ENCODE data around the gene SSTR1.
"Not testable (repeated sequence)": the region's sequence is repeated elsewhere in the genome, so short reads cannot be mapped to it uniquely, and the experiment has no call there.

The SSTR1 gene

GRCh38 chr14:38187528-38187927, 20.2 kb upstream of the SSTR1 start:
- Histone ChIP-seq H3K27me3 (ENCODE audit: control insufficient read depth, insufficient read depth, low read length) (no peaks in the 10 kb centered on the region), H3K36me3 (ENCODE audit: control insufficient read depth, insufficient read depth, low read length) (no peaks in the 10 kb centered on the region; the same call in 1 of the 2 replicates), H3K9me3 (ENCODE audit: control insufficient read depth, insufficient read depth, low read length) (no peaks in the 10 kb centered on the region), H3K27ac (ENCODE audit: low read length) (no peak overlapping the region), H3K4me1 (ENCODE audit: control insufficient read depth, insufficient read depth, low read length) (peaks cover 7% of the 10 kb centered on the region; the same call in 1 of the 2 replicates), H3K4me3 (ENCODE audit: low read length) (no peak overlapping the region)
- no peak for DNase-seq (ENCODE audit: low read depth, low spot score)
- WGBS (ENCODE audit: insufficient coverage, insufficient read length), result no CpG with 5 or more reads among the region's 2 CpGs

- DNase-seq (ENCODE audit: low read depth, low spot score), result no peak
- Histone ChIP-seq H3K4me1 (ENCODE audit: control insufficient read depth, insufficient read depth, low read length) (peaks cover 7% of the 10 kb centered on the region; the same call in 1 of the 2 replicates), H3K27me3 (ENCODE audit: control insufficient read depth, insufficient read depth, low read length) (no peaks in the 10 kb centered on the region), H3K9me3 (ENCODE audit: control insufficient read depth, insufficient read depth, low read length) (no peaks in the 10 kb centered on the region), H3K4me3 (ENCODE audit: low read length) (peak overlapping the region; percentile 1; the same call in 1 of the 2 replicates), H3K27ac (ENCODE audit: low read length) (peak overlapping the region; percentile 98), H3K36me3 (ENCODE audit: control insufficient read depth, insufficient read depth, low read length) (peaks cover 3% of the 10 kb centered on the region; the same call in 1 of the 2 replicates)
- no CpG with 5 or more reads among the region's 4 CpGs for WGBS (ENCODE audit: insufficient coverage, insufficient read length)
These were observed 17.6 kb upstream of the SSTR1 start for GRCh38 chr14:38189930-38190726.

GRCh38 chr14:38190846-38191245, 16.9 kb upstream of the SSTR1 start:
- not testable (repeated sequence) for H3K4me1 ChIP-seq (ENCODE audit: control insufficient read depth, insufficient read depth, low read length); DNase-seq (ENCODE audit: low read depth, low spot score); H3K27me3 ChIP-seq (ENCODE audit: control insufficient read depth, insufficient read depth, low read length); H3K36me3 ChIP-seq (ENCODE audit: control insufficient read depth, insufficient read depth, low read length); H3K9me3 ChIP-seq (ENCODE audit: control insufficient read depth, insufficient read depth, low read length)
- WGBS (ENCODE audit: insufficient coverage, insufficient read length), result no CpG with 5 or more reads among the region's 11 CpGs
- peak overlapping the region; percentile 67 for H3K27ac ChIP-seq (ENCODE audit: low read length)
- peak overlapping the region; percentile 98; the same call in 1 of the 2 replicates for H3K4me3 ChIP-seq (ENCODE audit: low read length)

- H3K4me1 ChIP-seq (ENCODE audit: control insufficient read depth, insufficient read depth, low read length); H3K27me3 ChIP-seq (ENCODE audit: control insufficient read depth, insufficient read depth, low read length); DNase-seq (ENCODE audit: low read depth, low spot score); H3K9me3 ChIP-seq (ENCODE audit: control insufficient read depth, insufficient read depth, low read length); H3K36me3 ChIP-seq (ENCODE audit: control insufficient read depth, insufficient read depth, low read length): not testable (repeated sequence)
- no CpG with 5 or more reads among the region's 10 CpGs for WGBS (ENCODE audit: insufficient coverage, insufficient read length)
- H3K4me3 ChIP-seq (ENCODE audit: low read length), result peak overlapping the region; percentile 98; the same call in 1 of the 2 replicates
- peak overlapping the region; percentile 67 for H3K27ac ChIP-seq (ENCODE audit: low read length)
These were observed 16.2 kb upstream of the SSTR1 start for GRCh38 chr14:38191491-38191890.

- Histone ChIP-seq H3K36me3 (ENCODE audit: control insufficient read depth, insufficient read depth, low read length) (peaks cover 30% of the 10 kb centered on the region; the same call in 1 of the 2 replicates), H3K27ac (ENCODE audit: low read length) (peak overlapping the region; percentile 88), H3K27me3 (ENCODE audit: control insufficient read depth, insufficient read depth, low read length) (no peaks in the 10 kb centered on the region), H3K9me3 (ENCODE audit: control insufficient read depth, insufficient read depth, low read length) (no peaks in the 10 kb centered on the region), H3K4me3 (ENCODE audit: low read length) (no peak overlapping the region), H3K4me1 (ENCODE audit: control insufficient read depth, insufficient read depth, low read length) (no peaks in the 10 kb centered on the region)
- no peak for DNase-seq (ENCODE audit: low read depth, low spot score)
These were observed 10.5 kb upstream of the SSTR1 start for GRCh38 chr14:38197001-38197783.

- WGBS (ENCODE audit: insufficient coverage, insufficient read length), result no CpG with 5 or more reads among the region's 2 CpGs
- DNase-seq (ENCODE audit: low read depth, low spot score), result no peak
- no peak overlapping the region for H3K4me3 ChIP-seq (ENCODE audit: low read length)
- H3K9me3 ChIP-seq (ENCODE audit: control insufficient read depth, insufficient read depth, low read length), result no peaks in the 10 kb centered on the region
- H3K4me1 ChIP-seq (ENCODE audit: control insufficient read depth, insufficient read depth, low read length), result no peaks in the 10 kb centered on the region
- peaks cover 30% of the 10 kb centered on the region; the same call in 1 of the 2 replicates for H3K36me3 ChIP-seq (ENCODE audit: control insufficient read depth, insufficient read depth, low read length)
- H3K27ac ChIP-seq (ENCODE audit: low read length), result no peak overlapping the region
- no peaks in the 10 kb centered on the region for H3K27me3 ChIP-seq (ENCODE audit: control insufficient read depth, insufficient read depth, low read length)
These were observed 9.8 kb upstream of the SSTR1 start for GRCh38 chr14:38197784-38198335.

- Histone ChIP-seq H3K36me3 (ENCODE audit: control insufficient read depth, insufficient read depth, low read length) (peaks cover 30% of the 10 kb centered on the region; the same call in 1 of the 2 replicates), H3K9me3 (ENCODE audit: control insufficient read depth, insufficient read depth, low read length) (no peaks in the 10 kb centered on the region), H3K27me3 (ENCODE audit: control insufficient read depth, insufficient read depth, low read length) (no peaks in the 10 kb centered on the region), H3K27ac (ENCODE audit: low read length) (no peak overlapping the region), H3K4me3 (ENCODE audit: low read length) (no peak overlapping the region), H3K4me1 (ENCODE audit: control insufficient read depth, insufficient read depth, low read length) (no peaks in the 10 kb centered on the region)
- WGBS (ENCODE audit: insufficient coverage, insufficient read length), result no CpG with 5 or more reads among the region's 4 CpGs
- DNase-seq (ENCODE audit: low read depth, low spot score), result no peak
These were observed 9.3 kb upstream of the SSTR1 start for GRCh38 chr14:38198425-38198824.

GRCh38 chr14:38199076-38199475, 8.6 kb upstream of the SSTR1 start:
- no peaks in the 10 kb centered on the region for H3K27me3 ChIP-seq (ENCODE audit: control insufficient read depth, insufficient read depth, low read length)

GRCh38 chr14:38199739-38200138, 8.0 kb upstream of the SSTR1 start:
- H3K4me3 ChIP-seq (ENCODE audit: low read length), result no peak overlapping the region
- no peaks in the 10 kb centered on the region for H3K4me1 ChIP-seq (ENCODE audit: control insufficient read depth, insufficient read depth, low read length)
- H3K9me3 ChIP-seq (ENCODE audit: control insufficient read depth, insufficient read depth, low read length), result no peaks in the 10 kb centered on the region
- no peak overlapping the region for H3K27ac ChIP-seq (ENCODE audit: low read length)
- DNase-seq (ENCODE audit: low read depth, low spot score), result no peak
- no CpG with 5 or more reads among the region's 1 CpG for WGBS (ENCODE audit: insufficient coverage, insufficient read length)
- H3K36me3 ChIP-seq (ENCODE audit: control insufficient read depth, insufficient read depth, low read length), result peaks cover 27% of the 10 kb centered on the region; the same call in 1 of the 2 replicates
- H3K27me3 ChIP-seq (ENCODE audit: control insufficient read depth, insufficient read depth, low read length), result no peaks in the 10 kb centered on the region

More at GRCh38 chr14:38199076-38199475, 8.6 kb upstream of the SSTR1 start:
- WGBS (ENCODE audit: insufficient coverage, insufficient read length), result no CpG with 5 or more reads among the region's 9 CpGs
- Histone ChIP-seq H3K4me3 (ENCODE audit: low read length) (no peak overlapping the region), H3K27ac (ENCODE audit: low read length) (no peak overlapping the region), H3K4me1 (ENCODE audit: control insufficient read depth, insufficient read depth, low read length) (no peaks in the 10 kb centered on the region), H3K9me3 (ENCODE audit: control insufficient read depth, insufficient read depth, low read length) (no peaks in the 10 kb centered on the region), H3K36me3 (ENCODE audit: control insufficient read depth, insufficient read depth, low read length) (peaks cover 30% of the 10 kb centered on the region; the same call in 1 of the 2 replicates)
- DNase-seq (ENCODE audit: low read depth, low spot score), result no peak

- Histone ChIP-seq H3K27ac (ENCODE audit: low read length) (no peak overlapping the region), H3K4me3 (ENCODE audit: low read length) (no peak overlapping the region), H3K27me3 (ENCODE audit: control insufficient read depth, insufficient read depth, low read length) (peaks cover 2% of the 10 kb centered on the region; the same call in 1 of the 2 replicates), H3K4me1 (ENCODE audit: control insufficient read depth, insufficient read depth, low read length) (no peaks in the 10 kb centered on the region), H3K9me3 (ENCODE audit: control insufficient read depth, insufficient read depth, low read length) (no peaks in the 10 kb centered on the region), H3K36me3 (ENCODE audit: control insufficient read depth, insufficient read depth, low read length) (peaks cover 27% of the 10 kb centered on the region; the same call in 1 of the 2 replicates)
- no CpG with 5 or more reads among the region's 5 CpGs for WGBS (ENCODE audit: insufficient coverage, insufficient read length)
- no peak for DNase-seq (ENCODE audit: low read depth, low spot score)
These were observed 6.4 kb upstream of the SSTR1 start for GRCh38 chr14:38201137-38201828.
